ENCODE results near the gene MICB.
"Not testable (repeated sequence)": the region's sequence is repeated elsewhere in the genome, so short reads cannot be mapped to it uniquely, and the experiment has no call there.

DNA sequence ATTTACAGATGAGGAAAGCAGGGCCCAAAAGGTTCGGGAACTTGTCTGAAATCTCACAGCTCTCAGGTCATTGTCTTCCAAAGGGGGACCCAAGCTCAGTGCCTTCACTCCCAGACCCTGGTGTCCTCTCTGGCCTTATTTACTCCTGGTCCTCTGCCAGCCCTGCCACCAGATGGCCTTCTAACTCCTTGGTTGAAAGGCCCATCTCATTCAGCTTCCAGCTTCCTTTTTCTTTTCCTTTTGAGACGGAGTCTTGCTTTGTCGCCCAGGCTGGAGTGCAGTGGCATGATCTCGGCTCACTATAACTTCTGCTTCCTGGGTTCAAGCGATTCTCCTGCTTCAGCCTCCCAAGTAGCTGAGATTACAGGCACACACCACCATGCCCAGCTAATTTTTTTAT is 53.4 kb downstream of the MICB start:
- TF ChIP-seq, protein P1, sequence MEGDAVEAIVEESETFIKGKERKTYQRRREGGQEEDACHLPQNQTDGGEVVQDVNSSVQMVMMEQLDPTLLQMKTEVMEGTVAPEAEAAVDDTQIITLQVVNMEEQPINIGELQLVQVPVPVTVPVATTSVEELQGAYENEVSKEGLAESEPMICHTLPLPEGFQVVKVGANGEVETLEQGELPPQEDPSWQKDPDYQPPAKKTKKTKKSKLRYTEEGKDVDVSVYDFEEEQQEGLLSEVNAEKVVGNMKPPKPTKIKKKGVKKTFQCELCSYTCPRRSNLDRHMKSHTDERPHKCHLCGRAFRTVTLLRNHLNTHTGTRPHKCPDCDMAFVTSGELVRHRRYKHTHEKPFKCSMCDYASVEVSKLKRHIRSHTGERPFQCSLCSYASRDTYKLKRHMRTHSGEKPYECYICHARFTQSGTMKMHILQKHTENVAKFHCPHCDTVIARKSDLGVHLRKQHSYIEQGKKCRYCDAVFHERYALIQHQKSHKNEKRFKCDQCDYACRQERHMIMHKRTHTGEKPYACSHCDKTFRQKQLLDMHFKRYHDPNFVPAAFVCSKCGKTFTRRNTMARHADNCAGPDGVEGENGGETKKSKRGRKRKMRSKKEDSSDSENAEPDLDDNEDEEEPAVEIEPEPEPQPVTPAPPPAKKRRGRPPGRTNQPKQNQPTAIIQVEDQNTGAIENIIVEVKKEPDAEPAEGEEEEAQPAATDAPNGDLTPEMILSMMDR (IDR thresholded peaks at IDR 0.05; ENCODE audit: insufficient read depth, low read depth, low read length) = peak; percentile 28
- not testable (repeated sequence) for TF ChIP-seq EZH2 (IDR thresholded peaks at IDR 0.05; ENCODE audit: insufficient read depth, low read length)
